Jurkat, Clone E6-1 (cell line): Measurements from ENCODE around the gene ACER3.
"Not testable (repeated sequence)": the region's sequence is repeated elsewhere in the genome, so short reads cannot be mapped to it uniquely, and the experiment has no call there.

Experiments
- DNase-seq: peaks from one replicate; pipeline ENCODE4 v3.0.0-alpha.2; 2011; ENCODE audit warnings: low read depth, low spot score
- H3K4me3 ChIP-seq: 2 replicates; pipeline ENCODE4 v1.5.1; 2011; ENCODE audit warnings: mild to moderate bottlenecking, low read length, control low read depth, moderate library complexity

Gene ACER3

DNA sequence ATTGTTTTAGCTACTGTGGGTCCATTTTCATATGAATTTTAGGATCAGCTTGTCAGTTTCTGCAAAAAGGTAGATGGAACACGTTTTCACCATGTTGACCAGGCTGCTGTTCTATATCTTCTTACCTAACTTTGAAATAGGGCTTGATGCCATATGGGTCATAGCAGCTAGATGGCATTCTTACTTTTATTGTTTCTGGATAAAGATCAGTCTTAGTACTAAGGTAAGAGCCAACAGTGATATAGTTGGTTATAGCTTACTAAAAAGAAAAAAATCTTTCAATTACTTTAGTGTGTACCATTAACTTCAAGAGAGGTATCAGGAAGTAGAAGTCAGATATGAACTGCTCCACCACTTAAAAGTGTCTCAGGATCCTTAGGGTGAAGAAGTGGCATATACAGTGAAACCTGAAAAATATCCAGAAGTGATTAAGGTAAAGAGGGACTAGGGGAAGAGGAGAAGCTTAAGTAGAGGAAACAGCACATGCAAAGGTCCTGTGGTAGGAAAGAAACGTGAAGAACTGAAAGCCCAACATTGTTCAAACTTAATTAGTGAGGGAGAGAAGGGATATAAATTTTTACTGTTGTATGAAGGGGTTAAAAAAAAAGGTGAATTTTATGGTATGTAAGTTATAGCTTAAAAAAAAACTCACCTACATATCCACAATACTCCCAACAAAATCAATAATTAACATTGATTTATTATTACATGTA is 113.6 kb downstream of the ACER3 start:
- no peak for DNase-seq
- no peak overlapping the region for H3K4me3 ChIP-seq

DNA sequence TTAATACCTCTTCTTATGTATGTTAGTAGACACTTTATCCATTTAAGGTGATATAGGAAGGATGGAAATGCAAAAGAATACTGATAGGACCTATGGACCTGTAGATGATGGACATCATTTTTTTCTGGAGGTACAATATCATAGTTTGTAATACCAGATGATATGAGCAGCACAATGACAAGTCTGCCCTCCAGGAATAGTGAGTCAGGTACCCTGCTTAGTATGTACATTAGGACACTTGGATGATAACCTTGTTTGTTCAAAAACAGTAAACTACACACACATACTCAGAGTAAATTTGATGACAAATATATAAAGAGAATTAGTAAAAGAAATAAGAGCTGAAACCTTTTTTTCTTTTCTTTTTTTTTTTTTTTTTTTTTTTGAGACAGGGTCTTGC is 114.8 kb downstream of the ACER3 start:
- no peak for DNase-seq
- H3K4me3 ChIP-seq: no peak overlapping the region

DNA sequence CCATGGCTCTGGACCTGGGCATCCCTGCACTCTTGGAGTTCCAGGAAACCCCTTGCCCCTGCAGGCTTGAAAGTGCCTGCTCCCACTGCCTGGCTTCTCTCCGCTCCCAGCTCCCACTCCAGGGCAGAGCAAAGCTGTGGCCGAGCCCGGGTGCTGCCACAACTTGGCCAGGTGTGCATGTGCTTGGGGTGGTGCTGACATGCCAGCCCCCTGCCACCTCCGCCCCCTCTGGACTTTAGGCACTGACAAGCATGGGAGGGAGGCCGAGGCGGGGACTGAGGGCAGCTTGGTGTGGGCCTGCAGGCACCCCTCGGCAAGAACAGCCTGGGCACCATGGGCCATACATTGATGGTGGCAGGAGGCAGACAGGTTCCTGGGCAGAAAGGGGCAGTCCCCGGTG is 117.1 kb downstream of the ACER3 start:
- no peak for DNase-seq
- no peak overlapping the region for H3K4me3 ChIP-seq

DNA sequence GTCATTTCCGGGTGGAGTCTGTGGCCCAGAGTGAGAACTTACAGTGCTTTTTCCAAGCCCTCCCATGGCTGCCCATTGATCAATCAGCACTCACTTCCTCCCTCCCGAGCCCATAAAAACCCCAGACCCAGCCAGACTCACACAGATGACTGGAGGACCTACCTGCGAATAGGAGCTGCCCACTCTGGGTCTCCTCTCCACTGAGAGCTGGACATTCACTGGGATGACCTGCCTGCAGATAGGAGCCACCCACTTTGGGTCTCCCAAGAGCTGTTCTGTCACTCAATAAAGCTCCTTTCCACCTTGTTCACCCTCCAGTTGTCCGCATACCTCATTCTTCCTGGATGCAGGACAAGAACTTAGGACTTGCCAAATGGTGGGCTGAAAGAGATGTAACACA is 117.5 kb downstream of the ACER3 start:
- no peak overlapping the region for H3K4me3 ChIP-seq
- DNase-seq: no peak

DNA sequence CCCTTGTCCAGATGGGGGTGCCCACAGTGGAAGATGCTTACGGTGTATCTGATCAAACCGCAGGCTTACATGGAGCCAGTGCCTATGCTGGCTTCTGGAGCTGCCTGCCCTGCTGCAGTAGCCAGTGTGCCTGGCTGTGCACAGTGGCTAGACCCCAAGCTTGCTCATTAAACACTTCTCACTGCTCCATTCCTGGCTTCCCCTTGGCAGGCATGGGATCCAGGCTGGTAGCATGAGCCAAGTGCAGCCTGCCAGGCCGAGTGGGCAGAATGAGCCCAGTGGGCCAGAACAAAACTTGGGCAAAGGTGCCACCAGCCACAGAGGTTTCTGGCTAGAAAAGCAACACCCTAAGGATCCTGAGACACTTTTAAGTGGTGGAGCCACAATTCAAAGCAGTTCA is 118.1 kb downstream of the ACER3 start:
- DNase-seq: no peak
- no peak overlapping the region for H3K4me3 ChIP-seq

DNA sequence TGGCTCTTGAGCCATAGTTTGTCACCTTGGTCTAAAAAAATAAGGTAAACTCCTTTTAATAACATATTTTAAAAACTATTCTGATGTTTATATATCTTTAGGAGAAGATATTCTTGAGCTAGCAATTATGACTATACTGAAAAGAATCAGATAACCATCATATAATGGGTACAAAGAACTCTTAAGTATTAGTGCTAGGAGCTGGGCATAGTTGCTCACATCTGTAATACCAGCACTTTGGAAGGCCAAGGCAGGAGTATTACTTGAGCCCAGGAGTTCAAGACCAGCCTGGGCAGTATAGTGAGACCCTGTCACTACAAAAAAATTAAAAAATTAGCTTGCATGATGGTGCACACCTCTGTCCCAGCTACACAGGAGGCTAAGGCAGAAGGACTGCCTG is 119.5 kb downstream of the ACER3 start:
- H3K4me3 ChIP-seq: no peak overlapping the region
- no peak for DNase-seq

DNA sequence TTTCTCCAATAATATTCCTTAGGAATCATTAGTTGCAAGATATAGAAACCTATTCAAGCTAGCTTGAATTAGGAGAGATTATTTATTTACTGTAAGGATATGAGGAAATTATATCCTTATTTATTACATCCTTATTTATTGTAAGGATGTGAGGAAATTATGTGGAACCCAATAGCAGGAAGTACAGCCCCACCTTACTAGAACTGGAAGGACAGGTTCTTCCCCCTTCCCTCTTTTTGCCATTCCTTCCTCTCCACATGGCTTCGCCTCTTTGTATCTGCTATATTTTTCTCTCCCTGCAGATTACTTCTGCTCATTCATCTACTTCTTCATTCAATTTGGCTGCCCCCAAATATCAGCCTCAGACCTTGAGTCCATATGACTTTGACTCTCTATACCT is 124.0 kb downstream of the ACER3 start:
- DNase-seq: no peak

DNA sequence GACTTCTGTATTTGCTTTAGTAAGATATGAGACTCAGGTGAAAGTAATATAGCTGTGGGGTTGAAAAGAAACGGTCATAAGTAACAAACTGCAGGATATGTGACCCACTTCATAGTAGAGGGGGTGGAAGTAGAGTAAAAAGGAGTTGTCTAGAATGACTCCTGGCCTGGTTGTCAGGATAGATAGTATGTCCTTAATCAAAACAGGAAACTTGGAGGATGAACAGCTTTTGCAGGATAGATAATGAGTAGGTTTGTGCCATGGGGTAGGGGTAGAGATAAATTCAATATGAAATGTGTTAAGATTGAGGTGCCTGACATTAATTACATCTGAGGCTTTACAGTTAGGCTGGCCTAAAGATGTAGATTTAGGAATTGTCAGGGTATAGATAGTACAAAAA is 126.5 kb downstream of the ACER3 start:
- DNase-seq: no peak
- no peak overlapping the region for H3K4me3 ChIP-seq

More for the DNA sequence above, 124.0 kb downstream of the ACER3 start:
- no peak overlapping the region for H3K4me3 ChIP-seq

DNA sequence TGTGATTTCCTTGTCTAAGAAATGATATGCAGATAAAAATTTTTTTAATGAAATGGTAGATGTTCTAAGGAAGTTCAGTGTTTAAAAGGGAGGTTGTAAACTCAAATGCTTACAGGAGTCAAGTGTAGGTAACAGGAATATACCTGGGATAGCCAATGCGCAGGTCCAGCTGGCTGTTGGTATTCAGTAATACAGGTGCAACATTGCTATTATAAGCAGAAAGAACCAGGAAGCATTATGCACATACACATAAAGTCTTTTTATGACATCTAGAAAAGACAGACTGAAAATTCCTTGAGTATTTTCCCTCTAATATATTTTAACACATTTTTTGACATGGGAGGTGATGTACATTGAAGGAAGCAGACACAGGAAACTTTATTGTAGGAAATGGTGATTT is 129.9 kb downstream of the ACER3 start:
- DNase-seq: no peak
- H3K4me3 ChIP-seq: no peak overlapping the region

DNA sequence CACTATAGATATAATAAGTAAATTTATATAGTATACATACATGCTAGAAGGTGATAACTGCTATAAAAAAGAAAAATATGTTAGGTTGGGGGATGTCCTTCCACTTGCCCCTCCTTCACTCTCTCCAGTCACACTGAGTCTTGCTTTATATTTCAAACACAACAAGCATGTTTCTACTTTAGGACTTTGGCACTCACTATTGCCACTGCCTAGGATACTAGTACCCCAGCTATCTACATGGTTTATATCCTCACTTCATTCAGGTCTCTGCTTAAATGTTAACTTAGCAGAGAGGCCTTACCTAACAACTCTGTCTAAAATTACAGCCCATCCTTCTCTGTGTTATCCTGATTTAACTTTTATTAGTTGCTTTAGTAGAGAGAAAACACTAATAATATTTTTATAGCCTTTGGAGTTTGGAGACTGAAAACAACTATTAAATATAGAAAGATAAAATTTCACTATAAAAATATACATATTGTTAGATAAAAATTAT is 134.4 kb downstream of the ACER3 start:
- H3K4me3 ChIP-seq: no peak overlapping the region

DNA sequence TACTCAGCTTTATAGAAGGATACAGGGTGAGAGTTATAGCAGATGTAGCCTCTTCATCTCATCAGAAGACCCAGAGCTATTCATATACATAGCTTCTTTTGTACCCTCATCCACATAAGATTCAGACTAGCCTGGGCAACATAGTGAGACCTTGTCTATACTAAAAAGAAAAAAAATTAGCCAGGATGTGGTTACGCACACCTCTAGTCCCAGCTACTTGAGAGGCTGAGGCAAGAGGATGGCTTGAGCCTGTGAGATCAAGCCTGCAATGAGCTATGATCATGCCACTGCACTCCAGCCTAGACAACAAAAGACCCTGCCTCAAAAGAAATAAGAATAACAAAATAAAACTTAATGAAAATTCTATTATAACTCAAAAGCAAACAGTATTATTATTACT is 136.8 kb downstream of the ACER3 start:
- peak; percentile 19 for DNase-seq
- H3K4me3 ChIP-seq: no peak overlapping the region

More for the DNA sequence above, 134.4 kb downstream of the ACER3 start:
- DNase-seq: no peak

DNA sequence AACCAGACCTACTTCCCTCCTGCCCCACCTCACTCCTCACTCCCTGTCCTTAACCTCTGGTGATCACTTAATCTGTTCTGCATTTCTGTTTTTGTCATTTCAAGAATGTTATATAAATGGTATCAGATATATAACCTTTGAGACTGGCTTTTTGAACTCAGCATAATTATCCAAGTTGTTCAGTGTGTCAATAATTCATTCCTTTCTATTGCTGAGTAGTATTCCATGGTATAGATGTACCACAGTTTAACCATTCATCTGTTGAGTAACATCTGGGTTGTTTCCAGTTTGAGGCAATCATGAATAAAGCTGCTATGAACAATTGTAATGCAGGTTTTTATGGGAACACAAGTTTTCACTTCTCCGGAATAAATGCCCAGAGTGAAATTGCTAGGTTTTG is 138.9 kb downstream of the ACER3 start:
- H3K4me3 ChIP-seq: no peak overlapping the region
- DNase-seq: no peak

DNA sequence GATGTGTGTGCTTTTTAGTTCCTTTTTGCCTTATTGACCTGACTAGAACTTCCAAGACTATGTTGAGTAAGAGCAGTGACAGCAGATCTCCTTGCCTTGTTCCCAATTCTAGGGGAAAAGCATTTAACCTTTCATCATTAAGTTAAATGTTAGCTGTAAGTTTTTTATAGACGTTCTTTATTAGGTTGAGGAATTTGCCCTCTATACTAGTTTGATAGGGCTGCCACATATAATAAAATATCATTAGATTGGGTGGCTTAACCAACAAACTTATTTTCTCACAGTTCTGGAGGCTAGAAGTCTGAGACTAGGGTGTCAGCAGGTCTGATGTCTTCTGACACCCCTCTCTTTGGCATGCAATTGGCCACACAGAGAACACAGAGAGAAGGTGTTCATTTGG is 140.9 kb downstream of the ACER3 start:
- H3K4me3 ChIP-seq: no peak overlapping the region
- DNase-seq: no peak

DNA sequence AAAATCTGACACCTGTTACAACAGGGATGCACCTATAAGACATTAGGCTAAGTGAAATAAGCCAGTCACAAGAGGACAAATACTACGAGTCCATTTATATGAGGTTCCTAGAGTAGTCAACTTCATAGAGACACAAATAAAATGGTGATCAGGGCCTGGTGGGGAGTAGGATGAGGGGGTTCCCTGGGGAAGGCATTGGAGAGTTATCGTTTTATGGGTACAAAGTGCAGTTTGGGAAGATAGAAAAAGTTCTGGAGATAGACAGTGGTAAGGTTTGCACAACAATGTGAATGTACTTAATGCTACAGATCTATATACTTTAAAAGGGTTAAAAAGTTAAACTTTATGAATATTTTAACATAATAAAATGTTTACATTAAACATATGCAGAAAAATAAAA is 142.1 kb downstream of the ACER3 start:
- DNase-seq: no peak
- no peak overlapping the region for H3K4me3 ChIP-seq

DNA sequence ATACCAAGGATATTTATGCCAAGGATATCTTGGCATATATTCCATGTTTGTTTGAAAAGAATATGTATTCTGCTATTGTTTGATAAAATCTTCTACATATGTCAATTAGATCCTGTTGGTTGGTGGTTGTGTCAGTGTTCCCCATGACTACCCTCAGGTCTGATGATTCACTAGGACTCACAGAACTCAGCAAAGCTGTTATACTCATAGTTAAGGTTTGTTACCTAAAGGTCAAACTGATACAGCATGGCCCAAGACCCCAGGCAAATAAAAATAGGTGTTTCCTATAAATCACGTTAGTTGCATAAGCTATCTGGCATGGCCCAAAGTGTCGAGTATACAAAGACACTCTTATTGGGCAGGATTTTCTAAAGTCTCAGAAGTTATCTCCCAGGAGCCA is 143.2 kb downstream of the ACER3 start:
- H3K4me3 ChIP-seq: no peak overlapping the region

DNA sequence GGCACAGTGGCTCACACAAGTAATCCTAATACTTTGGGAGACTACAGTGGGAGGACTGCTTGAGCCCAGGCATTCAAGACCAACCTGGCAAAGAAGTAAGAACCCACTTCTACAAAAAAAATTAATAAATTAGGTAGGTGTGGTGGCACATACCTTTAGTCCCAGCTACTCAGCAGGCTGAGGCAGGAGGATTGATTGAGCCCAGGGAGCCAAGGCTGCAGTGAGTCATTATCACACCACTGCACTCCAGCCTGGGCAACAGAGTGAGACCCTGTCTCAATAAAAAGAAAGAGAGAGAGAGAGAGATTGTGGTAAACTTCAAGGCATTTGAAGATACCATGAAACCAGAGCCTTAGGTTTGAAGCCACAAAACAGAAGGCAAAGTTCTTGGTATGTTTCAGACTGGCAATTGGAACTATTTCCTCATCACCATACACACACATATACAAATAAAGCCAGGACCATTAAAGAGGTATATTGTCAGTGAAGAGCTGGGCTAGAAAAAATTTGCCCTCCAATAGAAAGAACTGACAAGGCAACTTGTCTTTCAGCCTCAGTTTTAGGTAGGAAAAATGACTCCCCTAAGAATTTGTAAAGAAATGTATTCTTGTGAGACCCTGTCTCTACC is 148.9 kb downstream of the ACER3 start:
- peak; percentile 17 for DNase-seq
- H3K4me3 ChIP-seq: no peak overlapping the region

More for the DNA sequence above, 143.2 kb downstream of the ACER3 start:
- no peak for DNase-seq

DNA sequence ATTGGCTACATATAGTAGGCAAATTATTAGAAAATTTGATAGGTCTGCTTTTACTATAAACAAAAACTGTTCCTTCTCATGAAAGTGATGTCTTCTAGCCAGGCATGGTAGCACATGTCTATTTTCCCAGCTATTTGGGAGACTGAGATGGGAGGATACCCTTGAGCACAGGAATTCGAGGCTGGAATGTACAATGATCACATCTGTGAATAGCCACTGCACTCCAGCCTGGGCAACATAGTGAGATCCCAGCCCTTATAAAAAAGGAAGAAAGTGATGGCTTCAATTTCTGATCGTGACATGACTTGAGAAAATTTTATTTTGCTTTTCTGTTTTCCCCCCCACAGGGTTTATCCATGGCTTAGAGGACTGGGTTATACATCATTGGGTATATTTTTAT is 154.0 kb downstream of the ACER3 start:
- no peak overlapping the region for H3K4me3 ChIP-seq
- no peak for DNase-seq

DNA sequence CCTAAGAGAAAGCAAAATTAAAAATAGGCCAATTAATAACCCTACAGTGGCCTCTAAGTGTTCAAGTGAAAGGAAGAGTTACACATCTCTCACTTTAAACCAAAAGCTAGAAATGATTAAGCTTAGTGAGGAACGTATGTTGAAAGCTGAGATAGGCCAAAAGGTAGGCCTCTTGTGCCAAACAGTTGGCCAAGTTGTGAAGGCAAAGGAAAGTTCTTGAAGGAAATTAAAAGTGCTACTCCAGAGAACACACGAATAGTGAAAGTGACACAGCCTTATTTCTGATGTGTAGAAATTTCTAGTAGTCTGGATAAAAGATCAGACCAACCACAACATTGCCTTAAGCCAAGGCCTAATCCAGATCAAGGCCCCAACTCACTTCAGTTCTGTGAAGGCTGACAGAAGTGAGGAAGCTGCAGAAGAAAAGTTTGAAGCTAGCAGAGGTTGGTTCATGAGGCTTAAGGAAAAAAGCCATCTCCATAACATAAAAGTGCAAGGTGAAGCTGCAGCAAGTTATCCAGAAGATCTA is 157.7 kb downstream of the ACER3 start:
- peak; percentile 35 for DNase-seq
- not testable (repeated sequence) for H3K4me3 ChIP-seq

DNA sequence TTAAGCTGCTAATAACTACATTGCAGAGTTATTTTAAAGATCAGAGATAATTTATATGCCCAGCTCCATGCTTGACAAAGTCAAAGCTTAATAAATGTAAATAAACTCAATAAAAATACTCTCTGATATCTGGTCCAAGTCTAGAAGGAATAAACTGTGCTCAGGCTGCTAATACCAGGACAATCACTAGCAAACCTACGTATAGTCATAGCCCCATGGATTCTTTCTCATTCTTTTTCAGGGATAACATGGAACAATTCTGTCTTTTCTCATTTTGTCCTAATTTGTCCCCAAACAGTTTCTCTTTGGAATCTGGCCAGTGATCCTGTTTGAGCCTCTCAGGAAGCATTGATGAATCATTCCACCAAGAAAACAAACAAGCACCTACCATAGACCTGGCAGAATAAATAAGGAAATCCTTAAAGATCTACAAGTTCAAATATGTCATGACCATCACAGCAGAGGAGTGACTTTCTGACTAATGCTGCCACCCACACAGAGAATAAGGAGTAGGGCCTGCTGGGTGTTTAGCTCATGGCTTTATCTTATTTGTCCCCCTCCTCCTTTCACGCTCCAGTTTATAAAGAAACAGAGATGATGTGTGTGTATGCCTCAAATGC is 159.4 kb downstream of the ACER3 start:
- DNase-seq: no peak
- no peak overlapping the region for H3K4me3 ChIP-seq

DNA sequence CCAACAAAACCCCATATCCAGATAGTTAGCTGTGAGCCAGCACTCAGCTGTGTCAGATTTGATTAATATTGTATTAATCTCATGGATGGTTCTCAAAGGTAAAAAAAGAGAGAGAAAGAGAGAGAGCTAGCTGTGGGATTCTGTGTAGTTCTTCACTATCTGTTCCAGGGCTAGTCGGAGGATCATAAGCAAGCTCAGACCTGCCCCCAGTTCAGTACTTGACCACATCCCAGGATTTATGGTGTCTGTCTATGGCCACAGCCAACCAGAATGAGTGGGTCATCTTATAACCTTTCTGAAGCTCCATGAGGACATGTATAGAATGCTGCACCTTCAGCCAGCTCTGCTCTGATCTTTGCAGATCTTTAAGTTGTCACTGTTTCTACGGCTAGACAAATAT is 160.0 kb downstream of the ACER3 start:
- no peak for DNase-seq
- no peak overlapping the region for H3K4me3 ChIP-seq
